ENCODE results near the gene KIF5A.

The KIF5A gene

GRCh38 chr12:57551637-57552305 is 1.9 kb downstream of the KIF5A start:
- no peak overlapping the region for H3K4me3 ChIP-seq (ENCODE audit: low read length, poor library complexity, severe bottlenecking)
- no peak overlapping the region for H2AFZ ChIP-seq (ENCODE audit: low read length)
- H3K27me3 ChIP-seq (ENCODE audit: insufficient read depth, low read length, poor library complexity, severe bottlenecking): no peaks in the 10 kb centered on the region
- no peak overlapping the region for H3K4me2 ChIP-seq (ENCODE audit: low read depth, low read length, poor library complexity, severe bottlenecking)
- H3K9me3 ChIP-seq (ENCODE audit: insufficient read depth, low read depth, low read length): no peaks in the 10 kb centered on the region
- H3F3A ChIP-seq (ENCODE audit: low read depth): no peaks in the 10 kb centered on the region
- peaks cover 2% of the 10 kb centered on the region; the same call in 1 of the 2 replicates for H3K79me2 ChIP-seq (ENCODE audit: insufficient read depth, low read length)
- H3K9me2 ChIP-seq (replicated peaks; ENCODE audit: low read depth, low read length): no peaks in the 10 kb centered on the region
- H3K36me3 ChIP-seq (ENCODE audit: insufficient read depth, low read length): no peaks in the 10 kb centered on the region
- peaks cover 6% of the 10 kb centered on the region for H3K4me1 ChIP-seq (ENCODE audit: insufficient read depth, low read length, poor library complexity, severe bottlenecking)
- no peak for TF ChIP-seq EZH2phosphoT487 (IDR thresholded peaks at IDR 0.05; ENCODE audit: borderline replicate concordance)
- TF ChIP-seq CTCF (conservative IDR thresholded peaks at IDR 0.05; ENCODE audit: low read length): no peak
- no peaks in the 10 kb centered on the region for H4K20me1 ChIP-seq (ENCODE audit: insufficient read depth, low read length, poor library complexity, severe bottlenecking)
- H3K9ac ChIP-seq (ENCODE audit: low read depth, low read length, poor library complexity, severe bottlenecking): no peak overlapping the region

DNA sequence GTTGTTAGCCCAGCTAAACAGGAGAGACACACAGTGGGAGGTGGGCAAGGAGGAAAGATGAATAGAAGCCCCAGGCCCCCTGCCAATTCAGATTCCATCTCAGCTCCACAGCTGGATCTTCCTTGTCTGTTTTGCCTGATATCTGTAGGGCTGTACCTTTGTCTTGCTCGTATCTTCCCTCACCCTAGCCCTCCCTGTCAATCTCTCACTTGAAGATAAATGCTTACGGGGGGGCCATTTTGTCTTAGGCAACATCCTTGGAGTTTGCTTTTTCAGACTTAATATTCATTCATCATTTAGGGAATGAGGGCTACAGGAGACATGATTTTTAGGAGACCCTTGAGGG is 2.4 kb downstream of the KIF5A start:
- H3K4me2 ChIP-seq (ENCODE audit: low read depth, low read length, poor library complexity, severe bottlenecking): no peak overlapping the region
- no peaks in the 10 kb centered on the region for H3K36me3 ChIP-seq (ENCODE audit: insufficient read depth, low read length)
- H3K79me2 ChIP-seq (ENCODE audit: insufficient read depth, low read length): no peaks in the 10 kb centered on the region
- H3K4me3 ChIP-seq (ENCODE audit: low read length, poor library complexity, severe bottlenecking): no peak overlapping the region
- no peak for TF ChIP-seq CTCF (conservative IDR thresholded peaks at IDR 0.05; ENCODE audit: low read length)
- TF ChIP-seq EZH2phosphoT487 (IDR thresholded peaks at IDR 0.05; ENCODE audit: borderline replicate concordance): no peak
- no peaks in the 10 kb centered on the region for H4K20me1 ChIP-seq (ENCODE audit: insufficient read depth, low read length, poor library complexity, severe bottlenecking)
- H3K9ac ChIP-seq (ENCODE audit: low read depth, low read length, poor library complexity, severe bottlenecking): no peak overlapping the region
- H3K9me2 ChIP-seq (replicated peaks; ENCODE audit: low read depth, low read length): no peaks in the 10 kb centered on the region
- H3F3A ChIP-seq (ENCODE audit: low read depth): no peaks in the 10 kb centered on the region
- no peak overlapping the region for H2AFZ ChIP-seq (ENCODE audit: low read length)
- H3K4me1 ChIP-seq (ENCODE audit: insufficient read depth, low read length, poor library complexity, severe bottlenecking): peaks cover 5% of the 10 kb centered on the region
- H3K9me3 ChIP-seq (ENCODE audit: insufficient read depth, low read depth, low read length): no peaks in the 10 kb centered on the region
- H3K27me3 ChIP-seq (ENCODE audit: insufficient read depth, low read length, poor library complexity, severe bottlenecking): no peaks in the 10 kb centered on the region

- TF ChIP-seq CTCF (conservative IDR thresholded peaks at IDR 0.05; ENCODE audit: low read length) (no peak), EZH2phosphoT487 (IDR thresholded peaks at IDR 0.05; ENCODE audit: borderline replicate concordance) (no peak)
- Histone ChIP-seq H3K4me2 (ENCODE audit: low read depth, low read length, poor library complexity, severe bottlenecking) (no peak overlapping the region), H2AFZ (ENCODE audit: low read length) (no peak overlapping the region; the same call in 1 of the 2 replicates), H3K9me3 (ENCODE audit: insufficient read depth, low read depth, low read length) (no peaks in the 10 kb centered on the region), H3K27me3 (ENCODE audit: insufficient read depth, low read length, poor library complexity, severe bottlenecking) (no peaks in the 10 kb centered on the region), H3K79me2 (ENCODE audit: insufficient read depth, low read length) (no peaks in the 10 kb centered on the region), H4K20me1 (ENCODE audit: insufficient read depth, low read length, poor library complexity, severe bottlenecking) (no peaks in the 10 kb centered on the region), H3K4me1 (ENCODE audit: insufficient read depth, low read length, poor library complexity, severe bottlenecking) (no peaks in the 10 kb centered on the region), H3K9me2 (replicated peaks; ENCODE audit: low read depth, low read length) (no peaks in the 10 kb centered on the region), H3K36me3 (ENCODE audit: insufficient read depth, low read length) (no peaks in the 10 kb centered on the region), H3F3A (ENCODE audit: low read depth) (no peaks in the 10 kb centered on the region), H3K4me3 (ENCODE audit: low read length, poor library complexity, severe bottlenecking) (no peak overlapping the region), H3K9ac (ENCODE audit: low read depth, low read length, poor library complexity, severe bottlenecking) (no peak overlapping the region)
These were observed 3.0 kb downstream of the KIF5A start for GRCh38 chr12:57552835-57553313.

Measured in Loucy (cell line).